ENCODE measurements around the gene MAT1A.
"Not testable (repeated sequence)": the region's sequence is repeated elsewhere in the genome, so short reads cannot be mapped to it uniquely, and the experiment has no call there.

Gene MAT1A

DNA sequence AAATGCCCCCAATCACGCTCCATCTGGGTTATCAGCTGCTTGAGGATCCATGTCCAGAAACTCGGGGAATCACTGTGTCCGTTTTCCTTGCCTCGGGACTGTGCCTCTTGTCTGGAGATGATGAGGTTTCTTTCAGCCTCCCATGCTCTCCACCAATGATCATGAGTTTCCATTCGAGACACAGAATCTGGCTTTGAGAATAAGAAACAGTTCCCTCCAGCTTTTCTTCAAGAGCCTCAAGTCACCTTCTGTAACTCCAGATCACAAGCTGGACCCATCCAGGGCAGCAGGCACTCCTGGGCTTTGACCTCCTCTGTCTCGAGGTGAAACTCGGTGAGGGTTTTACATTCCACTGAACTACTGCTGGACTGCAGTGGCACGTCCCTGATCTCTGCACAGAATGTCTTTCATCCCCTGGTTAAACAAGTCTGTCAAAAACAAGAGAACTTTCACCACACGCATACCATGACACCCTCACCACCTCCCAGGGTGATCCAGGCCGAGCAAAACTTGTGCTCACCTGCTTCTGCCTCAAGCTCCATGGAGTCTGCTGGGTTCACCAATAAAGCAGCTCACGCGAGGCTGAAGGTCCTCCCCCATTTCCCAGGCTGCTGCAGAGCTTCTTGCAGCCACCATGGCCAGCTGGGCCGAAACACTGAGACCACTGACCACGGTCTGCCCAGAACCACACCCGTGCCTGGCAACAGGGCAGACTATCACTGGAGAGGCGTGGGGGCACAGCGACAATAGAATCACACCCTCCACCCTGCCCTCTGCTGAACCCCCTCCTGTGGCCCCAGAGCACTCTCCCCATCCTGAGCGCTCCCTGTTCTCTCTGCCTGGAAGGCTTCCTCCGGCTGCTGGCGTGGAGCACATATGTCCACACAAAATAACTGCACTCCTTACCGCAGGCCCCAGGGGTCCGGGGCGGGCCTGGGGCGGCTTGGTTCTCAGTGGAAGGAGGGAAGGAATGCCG, 25.1 kb downstream of the MAT1A start:
- DNase-seq = no peak

DNA sequence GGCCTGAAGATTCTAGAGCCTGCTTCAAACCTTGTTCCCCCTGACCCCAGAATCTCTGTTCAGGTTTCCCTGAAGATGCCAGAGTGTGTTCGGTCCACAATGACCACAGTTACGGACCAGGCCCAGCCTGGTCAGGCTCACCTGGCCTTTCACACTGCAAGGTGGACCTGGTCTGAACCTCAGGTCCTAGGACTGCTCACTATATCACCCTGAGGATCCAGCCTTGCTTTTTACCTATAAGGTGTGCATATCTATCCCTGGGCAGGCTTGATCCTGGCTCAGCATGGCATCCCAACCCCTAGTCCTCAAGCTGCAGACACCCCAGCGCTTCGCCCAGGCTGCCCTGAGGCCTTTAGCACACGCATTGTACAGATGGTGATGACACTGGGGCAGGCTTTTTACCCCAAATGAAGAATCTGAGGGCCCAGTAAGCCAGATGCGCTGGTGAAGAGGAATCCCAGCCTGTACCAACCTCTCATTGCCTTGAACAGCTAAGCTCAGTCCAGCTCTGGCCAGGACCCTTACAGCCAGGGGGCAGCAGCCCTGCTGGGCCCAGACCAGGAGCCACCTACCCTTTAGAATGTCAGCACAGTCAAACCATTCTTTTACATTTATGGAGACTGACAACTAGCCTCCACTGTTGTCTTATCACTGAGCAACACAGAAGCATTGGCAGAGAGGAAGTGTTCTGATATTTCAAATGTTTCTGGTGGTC, 28.0 kb downstream of the MAT1A start:
- DNase-seq = no peak

DNA sequence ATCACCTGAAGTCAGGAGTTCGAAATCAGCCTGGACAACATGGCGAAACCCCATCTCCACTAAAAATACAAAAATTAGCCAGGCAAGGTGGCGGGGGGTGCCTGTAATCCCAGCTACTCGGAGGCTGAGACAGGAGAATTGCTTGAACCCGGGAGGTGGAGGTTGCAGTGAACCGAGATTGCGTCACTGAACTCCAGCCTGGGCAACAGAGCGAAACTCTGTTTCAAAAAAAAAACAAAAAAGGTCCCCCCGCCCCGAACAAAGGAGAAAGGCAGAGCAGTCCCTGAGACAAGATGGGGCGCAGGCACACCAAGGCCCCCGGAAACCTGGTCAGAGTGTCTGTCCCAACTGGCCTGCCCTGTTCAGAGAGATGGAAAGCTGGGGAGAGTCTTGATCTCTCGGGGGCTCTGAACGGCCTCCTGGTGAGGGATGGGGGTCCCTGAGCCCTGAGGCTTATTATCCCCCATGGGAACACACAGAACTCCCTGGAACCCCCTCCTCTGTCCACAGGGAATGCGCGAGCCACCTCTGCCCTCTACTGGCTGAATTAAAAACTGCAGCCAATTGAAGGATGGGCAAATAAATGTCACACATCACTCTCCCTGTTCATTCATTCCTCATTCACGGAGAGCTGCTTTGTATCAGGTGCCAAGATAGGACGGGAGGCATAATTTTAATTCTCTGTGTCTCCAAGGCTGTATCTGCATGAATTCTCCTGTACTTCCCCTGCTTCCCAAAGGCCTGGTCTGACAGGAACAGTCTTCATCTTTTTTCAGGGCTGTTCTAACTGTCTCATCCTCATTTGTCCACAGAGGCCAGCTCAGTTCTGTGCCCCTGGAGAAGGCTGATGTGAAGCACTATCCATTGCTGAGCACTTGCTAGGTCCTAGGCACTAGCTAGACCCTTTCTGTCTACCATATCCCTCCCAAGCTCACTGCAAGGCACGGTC, 28.9 kb downstream of the MAT1A start:
- no peak for DNase-seq

DNA sequence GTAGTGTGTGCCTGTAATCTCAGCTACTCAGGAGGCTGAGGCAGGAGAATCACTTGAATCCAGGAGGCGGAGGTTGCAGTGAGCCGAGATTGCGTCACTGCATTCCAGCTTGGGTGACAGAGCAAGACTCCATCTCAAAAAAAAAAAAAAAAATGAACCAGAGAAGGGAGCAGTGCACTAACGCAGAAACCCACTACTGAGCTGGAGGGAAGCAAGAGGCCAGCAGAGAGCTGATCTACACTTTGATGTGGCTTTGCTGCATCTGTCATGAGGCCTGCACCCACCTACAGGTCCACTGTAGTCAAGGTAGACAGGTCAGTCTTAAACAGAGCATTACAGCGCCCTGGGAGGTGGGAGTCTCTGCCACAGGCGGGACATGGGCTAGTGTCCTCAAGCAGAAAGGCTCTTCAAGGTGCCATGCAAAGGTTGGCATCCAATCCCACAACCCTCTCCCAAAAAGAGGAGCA, 30.0 kb downstream of the MAT1A start:
- DNase-seq = no peak

DNA sequence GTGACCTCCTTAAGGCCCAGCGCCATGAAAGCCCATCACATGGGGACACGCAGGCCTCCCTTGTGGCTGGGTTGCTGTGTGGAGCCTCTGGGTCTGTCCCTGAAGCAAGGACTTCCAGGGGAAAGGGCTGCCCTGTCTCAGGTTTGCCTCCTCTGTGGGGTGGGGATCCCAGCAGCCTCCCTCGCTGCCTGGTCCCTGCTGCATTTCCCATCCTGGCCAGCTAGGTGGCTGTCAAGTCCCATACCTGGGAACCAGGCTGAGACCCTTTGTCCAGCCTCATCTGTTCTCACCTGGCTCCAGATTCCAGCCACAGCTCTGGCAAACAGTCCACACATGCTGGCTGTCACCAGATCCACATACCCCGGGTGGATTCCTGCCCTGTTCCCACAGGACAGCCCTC, 32.7 kb downstream of the MAT1A start:
- not testable (repeated sequence) for DNase-seq

DNA sequence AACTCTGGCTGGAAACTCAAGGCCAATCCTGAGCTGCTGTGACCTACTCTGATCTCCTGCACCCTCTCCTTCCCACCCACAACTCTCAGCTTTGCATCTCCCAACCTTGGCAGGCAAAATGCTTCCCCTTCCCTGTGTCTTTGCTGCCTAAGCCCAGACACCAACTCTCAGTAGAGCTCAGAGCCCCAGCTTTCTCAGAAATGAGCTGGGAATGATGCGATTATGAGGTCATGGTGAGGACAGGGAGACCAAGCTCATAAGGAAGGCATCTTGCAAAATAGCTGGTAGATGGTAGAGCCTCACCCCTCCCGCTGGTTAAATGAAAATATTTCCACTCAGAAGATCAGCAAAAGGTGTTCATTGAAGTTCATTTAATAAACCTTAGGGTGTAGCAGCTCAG, 34.7 kb downstream of the MAT1A start:
- not testable (repeated sequence) for DNase-seq

DNA sequence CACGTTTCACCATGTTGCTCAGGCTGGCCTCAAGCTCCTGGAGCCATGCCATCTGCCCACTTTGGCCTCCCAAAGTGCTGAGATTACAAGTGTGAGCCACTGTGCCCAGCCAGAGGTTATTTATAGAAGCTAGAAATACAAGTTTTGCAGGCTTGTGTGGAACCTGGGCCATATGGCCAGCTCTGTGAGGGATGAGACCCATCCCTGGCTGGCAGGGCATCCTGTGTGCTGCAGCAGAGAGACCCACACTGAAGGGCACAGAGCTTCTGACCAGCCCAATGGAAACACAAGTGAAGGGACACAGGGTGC, 35.5 kb downstream of the MAT1A start:
- DNase-seq = not testable (repeated sequence)

DNA sequence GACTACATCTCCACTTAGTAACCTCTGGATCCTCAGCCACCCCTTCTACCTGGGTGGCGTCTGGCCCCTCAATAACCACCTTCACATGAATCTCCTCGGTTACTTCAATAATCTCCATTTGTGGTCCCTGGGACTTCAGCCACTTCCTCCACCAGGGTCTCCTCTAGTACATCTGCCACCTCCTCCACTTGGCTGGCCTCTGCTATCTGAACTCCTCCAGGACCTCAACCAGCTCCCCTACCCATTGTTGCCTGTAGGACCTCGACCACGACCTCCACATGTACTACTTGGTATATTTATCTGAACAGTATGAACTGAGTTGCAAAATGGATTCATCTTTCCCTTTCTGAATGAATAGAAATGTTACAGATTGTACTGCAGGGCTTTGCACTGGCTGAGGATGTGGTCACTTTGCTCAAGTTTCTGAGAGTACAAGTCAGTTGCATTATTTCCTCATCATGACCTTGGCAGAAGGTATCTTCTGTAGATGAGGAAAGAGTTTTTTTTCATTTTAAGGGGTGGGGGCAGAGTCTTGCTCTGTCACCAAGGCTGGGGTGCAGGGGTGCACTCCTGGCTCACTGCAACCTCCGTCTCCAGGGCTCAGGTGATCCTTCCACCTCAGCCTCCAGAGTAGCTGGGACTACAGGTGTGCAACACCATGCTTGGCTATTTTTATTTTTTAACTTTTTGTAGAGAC, 36.0 kb downstream of the MAT1A start:
- DNase-seq = no peak

DNA sequence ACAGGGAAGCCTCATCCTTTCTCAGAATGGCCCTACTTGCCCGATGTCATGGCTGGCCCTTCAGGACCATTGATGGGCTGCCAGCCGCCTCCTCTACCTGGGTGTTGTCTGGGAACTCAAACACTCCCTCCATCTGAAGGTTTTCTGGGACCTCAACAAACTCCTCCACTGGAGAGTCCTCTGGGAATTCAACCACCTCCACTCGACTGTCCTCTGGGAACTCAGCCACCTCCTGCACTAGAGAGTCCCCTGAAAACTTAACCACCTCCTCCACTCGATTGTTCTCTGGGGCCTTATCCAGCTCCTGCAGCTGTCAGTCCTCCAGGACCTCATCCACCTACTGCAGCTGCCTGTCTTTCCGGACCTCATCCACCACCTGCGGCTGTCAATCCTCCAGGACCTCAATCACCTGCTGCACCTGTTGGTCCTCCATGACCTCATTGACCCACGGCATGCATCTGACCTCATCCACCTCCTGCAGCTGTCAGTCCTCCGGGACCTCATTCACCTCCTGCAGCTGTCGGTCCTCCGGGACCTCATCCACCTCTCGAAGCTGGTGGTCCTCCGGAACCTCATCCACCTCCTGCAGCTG, 37.1 kb downstream of the MAT1A start:
- no peak for DNase-seq

DNA sequence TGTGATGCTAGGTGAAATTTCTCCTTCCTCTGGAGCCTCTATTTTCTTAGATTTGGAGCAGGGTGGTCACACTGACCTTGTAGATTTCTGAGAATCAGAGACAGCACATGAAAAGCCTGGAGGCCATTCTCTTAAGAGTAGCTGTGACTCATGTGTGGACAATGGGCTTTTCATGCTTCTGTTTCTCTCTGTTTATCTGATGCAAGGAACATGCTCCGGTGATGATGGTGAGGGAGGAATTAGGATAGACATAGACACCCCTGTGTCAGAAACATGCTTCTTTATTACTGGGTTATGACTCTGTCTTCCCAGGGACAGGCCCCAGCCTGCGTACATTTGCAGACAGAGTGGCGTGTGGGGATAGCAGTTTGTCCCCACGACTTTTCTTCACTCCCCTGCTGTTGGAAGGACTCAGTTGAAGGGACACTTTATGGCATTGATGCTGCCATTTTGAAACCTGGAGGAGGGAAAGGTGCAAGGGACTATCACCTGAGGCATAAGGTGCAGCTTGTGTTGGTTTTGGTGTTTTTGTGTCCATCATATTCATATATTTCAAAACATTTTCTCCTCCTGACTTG, 37.7 kb downstream of the MAT1A start:
- not testable (repeated sequence) for DNase-seq

DNA sequence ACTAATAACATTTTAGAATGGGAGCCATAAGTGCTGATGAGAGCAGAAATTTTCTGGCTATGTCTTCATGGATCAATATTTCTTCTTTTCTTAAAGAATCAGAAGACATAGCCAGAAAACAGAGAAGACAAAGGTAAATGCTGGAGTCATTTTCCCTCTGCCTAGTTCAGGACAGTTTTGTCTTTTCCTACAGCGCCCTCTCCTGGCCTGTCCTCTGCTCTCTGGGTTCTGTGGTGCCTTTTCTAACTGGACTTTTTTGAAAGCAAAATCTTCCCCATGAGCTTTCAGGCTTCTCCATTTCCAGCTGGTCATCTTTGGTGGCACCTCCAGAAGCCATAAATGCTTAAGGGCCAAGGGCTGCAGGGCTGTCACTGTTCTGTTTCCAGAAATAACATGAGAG, 39.1 kb downstream of the MAT1A start:
- not testable (repeated sequence) for DNase-seq

DNA sequence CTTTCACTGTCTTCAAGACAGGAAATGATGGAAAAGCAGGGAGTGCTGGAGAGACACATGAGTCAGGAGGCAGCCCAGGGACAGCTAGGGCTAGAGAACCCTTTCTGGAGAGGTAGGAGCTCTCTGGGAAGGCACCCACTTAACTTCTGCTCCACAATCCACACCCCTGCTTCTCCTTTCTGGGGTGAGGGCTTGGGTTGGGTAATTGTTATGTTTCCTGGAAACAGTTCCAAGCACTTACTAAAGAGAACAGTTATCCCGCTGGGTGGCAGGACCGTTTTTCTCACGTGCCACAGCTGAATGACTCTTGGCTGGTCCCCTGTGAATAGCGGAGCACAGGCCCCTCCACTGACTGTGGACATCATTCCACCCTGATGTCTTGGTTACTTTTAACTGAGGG, 39.6 kb downstream of the MAT1A start:
- DNase-seq = not testable (repeated sequence)

DNA sequence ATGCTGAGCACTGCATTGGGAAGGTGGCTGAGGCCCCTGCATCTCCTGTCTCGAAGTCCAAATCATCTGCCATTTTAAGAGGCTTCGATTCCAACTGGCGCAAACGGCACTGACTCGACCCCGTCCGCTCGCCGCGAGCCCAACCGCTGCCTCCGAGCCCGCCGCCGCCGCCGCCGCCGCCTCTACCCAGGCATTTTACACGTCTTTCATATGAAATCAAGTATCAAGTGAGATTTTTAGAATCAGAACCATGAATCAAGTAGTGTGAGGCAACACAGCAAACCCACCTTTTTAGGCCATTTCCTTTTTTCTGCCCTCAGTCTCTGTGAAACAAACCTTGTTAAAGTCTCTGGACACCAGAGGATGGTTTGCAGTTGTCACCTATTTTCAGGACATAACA, 41.8 kb downstream of the MAT1A start:
- DNase-seq = not testable (repeated sequence)

DNA sequence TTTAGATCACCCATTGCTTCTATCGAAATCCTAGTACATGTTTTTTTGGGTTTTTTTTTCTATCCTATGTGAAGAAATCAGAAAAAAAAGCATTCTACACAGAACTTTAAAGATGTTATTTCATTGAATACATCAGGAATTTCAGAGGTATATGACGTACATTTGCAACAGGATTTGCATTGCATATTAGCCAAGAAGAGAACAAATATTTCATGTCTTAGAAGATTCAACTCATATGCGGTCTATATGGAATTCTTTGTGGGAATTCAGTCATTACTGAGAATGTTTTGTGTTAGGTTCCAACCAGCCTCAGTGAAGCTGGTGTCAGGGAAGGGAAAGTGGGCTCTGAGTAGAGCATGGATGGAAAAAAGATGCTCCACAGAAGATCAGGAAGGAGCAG, 45.1 kb downstream of the MAT1A start:
- not testable (repeated sequence) for DNase-seq

DNA sequence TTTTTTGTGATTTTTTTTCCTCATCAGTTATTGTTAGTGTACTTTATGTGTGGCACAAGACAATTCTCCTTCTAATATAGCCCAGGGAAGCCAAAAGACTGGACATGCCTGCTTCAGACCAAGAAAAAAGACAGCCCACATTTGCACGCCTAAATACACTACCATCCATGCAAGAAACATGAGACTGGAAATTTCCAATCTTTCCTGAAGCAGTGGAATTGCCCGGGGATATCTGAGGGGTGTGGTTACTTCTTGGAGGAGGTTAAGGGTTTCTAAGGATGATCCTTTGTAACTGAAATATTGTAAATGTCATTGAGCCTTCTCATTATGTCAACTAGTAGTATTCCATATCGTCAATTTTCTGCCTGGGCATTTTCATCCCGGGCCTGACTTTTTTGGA, 47.1 kb downstream of the MAT1A start:
- DNase-seq = not testable (repeated sequence)

DNA sequence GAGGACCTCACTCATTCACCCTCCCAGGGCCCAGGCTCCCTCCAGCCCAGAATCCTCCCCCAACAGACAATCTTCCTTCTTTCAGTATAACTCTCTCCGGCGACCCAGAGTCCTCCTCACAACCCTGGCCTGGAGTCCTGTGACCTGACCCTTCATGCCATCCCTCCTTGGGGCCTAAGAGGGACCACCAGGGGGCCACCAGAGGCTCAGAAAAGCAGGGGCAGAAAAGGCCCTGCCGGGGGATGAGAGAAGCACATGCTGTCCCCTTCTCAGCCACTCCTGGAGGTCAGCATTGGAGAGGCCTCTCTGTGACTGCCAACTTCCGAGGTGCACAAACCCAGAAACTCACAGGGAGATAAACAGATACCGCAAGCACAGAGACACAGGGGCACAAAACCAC, 53.0 kb downstream of the MAT1A start:
- DNase-seq = not testable (repeated sequence)

DNA sequence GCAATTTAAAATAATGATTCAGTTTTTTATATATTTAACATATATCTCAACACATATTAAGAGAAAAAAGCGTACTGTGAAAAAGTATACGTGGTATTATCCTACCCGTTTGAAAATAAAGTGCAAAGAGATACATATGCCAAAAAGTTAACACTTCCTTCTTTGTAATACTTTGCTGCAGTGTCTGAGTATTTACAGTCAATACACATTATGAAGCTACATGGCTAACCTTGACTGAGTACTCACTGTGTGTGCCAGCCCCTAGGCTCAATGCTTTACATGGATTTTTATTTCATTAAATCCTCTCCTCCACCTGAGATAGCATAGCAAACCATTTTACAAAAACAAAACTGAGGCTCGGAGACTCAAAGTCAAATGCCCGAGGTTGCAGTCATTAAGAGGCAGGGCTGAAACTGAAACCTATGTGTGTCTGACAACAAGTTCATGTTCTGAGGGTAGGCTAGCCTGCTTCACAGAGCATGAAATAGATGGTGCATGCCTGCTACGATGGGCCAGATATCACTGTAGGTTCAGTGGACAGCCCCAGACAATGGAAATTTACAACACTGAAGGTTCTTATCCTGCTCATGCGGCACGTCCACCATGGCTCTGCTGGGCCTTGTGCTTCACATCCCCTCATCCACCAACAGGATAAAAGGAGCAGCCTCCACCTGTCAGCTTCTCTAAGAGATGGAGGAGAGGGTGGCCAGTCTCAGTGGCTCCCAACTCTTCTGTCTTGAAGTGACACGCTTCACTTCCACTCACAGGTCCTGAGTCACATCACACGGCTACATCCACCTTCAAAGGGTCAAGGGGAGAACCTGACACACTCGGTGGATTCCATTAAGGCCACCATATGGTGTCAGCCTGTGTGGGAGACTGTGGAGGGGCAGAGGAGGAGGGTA, 54.9 kb downstream of the MAT1A start:
- DNase-seq = not testable (repeated sequence)

DNA sequence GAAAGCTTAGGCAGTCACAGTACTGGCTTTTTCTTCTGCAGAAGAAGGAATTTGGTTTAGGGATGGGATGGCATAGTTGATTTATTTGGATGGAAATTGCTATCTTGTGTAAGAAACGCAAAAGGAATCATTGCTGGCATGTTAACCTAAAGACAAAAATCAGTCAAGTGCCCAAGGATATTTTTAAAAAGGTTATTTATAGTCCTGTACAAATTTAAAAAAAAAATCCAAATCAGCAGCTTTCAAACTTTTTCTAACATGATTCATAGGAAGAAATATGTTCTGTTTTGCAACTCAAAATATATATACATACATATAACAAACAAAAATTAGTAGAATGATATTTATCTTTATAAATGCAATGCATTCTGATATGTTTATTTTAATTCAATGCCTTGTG, 55.6 kb downstream of the MAT1A start:
- DNase-seq = not testable (repeated sequence)

DNA sequence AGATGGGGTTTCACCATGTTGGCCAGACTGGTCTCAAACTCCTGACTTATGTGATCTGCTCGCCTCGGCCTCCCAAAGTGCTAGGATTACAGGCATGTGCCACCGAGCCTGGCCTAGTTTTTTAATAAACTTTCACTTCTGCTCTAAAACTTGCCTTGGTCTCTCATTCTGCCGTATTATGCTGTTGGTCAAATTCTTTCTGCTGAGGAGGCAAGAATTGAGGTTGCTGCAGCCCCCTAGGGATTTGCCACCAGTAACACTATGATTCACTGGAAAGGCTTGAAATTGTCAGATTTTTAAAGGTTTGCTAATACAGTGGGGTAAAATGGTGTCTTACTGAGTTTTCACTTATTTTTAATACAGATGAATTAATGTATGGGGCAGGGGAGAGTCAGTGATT, 62.7 kb downstream of the MAT1A start:
- DNase-seq = not testable (repeated sequence)

DNA sequence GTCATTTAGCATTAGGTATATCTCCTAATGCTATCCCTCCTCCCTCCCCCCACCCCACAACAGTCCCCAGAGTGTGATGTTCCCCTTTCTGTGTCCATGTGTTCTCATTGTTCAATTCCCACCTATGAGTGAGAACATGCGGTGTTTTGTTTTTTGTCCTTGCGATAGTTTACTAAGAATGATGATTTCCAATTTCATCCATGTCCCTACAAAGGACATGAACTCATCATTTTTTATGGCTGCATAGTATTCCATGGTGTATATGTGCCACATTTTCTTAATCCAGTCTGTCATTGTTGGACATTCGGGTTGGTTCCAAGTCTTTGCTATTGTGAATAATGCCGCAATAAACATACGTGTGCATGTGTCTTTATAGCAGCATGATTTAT, 66.4 kb downstream of the MAT1A start:
- not testable (repeated sequence) for DNase-seq
